Measurements from ENCODE around the gene IZUMO4.

DNA sequence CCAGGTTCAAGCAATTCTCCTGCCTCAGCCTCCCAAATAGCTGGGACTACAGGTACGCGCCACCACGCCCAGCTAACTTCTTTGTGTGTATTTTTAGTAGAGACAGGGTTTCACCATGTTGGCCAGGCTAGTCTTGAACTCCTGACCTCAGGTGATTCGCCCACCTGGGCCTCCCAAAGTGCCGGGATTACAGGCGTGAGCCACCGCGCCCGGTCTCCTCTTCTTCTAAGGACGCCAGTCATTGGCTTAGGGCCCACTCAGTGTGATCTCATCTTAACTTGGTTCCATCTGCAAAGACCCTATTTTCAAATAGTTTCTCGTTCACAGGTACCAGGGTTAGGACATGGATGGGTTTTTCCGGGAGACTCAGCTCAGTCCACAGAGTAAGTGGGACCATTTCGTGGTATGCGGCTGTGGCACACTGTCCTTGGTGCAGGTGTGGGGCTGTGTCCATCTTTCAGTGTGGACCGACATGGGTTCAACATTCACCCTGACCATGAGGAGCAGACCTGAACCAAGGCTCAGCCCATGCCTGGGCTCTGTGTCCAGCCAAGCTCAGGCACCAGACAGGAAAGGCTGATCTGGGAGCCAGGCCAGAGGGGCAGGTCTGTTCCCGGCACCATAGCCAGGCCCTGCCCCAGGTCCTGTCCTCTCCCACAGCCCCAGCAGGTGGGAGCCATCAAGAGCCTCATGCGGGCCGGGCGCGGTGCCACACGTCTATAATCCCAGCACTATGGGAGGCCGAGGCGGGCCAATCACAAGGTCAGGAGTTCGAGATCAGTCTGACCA, 42.9 kb upstream of the IZUMO4 start:
- TF ChIP-seq POLR2A (IDR thresholded peaks at IDR 0.05; ENCODE audit: low read depth, low read length) (no peak), TAF1 (IDR thresholded peaks at IDR 0.05; ENCODE audit: borderline replicate concordance, low read depth, low read length) (no peak), POLR2AphosphoS5 (IDR thresholded peaks at IDR 0.05; ENCODE audit: low read depth, low read length) (no peak)

Measured in GM12892 (cell line).